ENCODE data around the gene ATP6V0B. TPM values are rescaled to one million over a fixed set of nuclear protein-coding genes. Genes with fewer than 3 reads are reported as not detected.
A peak's percentile ranks its signal among the peaks of the same experiment; 100 is the strongest.

ATP6V0B gene
- total and polyA plus RNA-seq, 2 donors from 2014 or later, result 156 to 636 TPM

DNA sequence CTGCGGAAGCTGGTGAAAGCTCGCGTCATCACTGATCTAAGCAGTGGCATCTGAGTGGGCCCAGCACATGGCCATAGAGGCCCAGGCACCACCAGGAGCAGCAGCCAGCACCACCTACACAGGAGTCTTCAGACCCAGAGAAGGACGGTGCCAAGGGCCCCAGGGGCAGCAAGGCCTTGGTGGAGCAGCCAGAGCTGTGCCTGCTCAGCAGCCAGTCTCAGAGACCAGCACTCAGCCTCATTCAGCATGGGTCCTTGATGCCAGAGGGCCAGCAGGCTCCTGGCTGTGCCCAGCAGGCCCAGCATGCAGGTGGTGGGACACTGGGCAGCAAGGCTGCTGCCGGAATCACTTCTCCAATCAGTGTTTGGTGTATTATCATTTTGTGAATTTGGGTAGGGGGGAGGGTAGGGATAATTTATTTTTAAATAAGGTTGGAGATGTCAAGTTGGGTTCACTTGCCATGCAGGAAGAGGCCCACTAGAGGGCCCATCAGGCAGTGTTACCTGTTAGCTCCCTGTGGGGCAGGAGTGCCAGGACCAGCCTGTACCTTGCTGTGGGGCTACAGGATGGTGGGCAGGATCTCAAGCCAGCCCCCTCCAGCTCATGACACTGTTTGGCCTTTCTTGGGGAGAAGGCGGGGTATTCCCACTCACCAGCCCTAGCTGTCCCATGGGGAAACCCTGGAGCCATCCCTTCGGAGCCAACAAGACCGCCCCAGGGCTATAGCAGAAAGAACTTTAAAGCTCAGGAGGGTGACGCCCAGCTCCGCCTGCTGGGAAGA is 44.4 kb upstream of the ATP6V0B start:
- Histone ChIP-seq H3K4me3 (ENCODE audit: low read length in 3 of 3) (no peak overlapping the region), H3K4me1 (ENCODE audit: control insufficient read depth in 2 of 3, insufficient read depth in 2 of 3, low read depth in 1 of 3, low read length in 3 of 3) (peaks cover 0 to 12% (median 3%) of the 10 kb centered on the region in 3 donors), H3K27me3 (ENCODE audit: control insufficient read depth, insufficient read depth, low read length) (no peaks in the 10 kb centered on the region), H3K9me3 (ENCODE audit: control insufficient read depth in 2 of 3, insufficient read depth in 1 of 3, low read length in 3 of 3) (no peaks in the 10 kb centered on the region), H3K9ac (ENCODE audit: low read length in 3 of 3) (no peak overlapping the region), H3K36me3 (ENCODE audit: control insufficient read depth in 2 of 3, insufficient read depth in 3 of 3, low read length in 3 of 3) (peaks cover 0 to 4% (median 0%) of the 10 kb centered on the region in 3 donors), H3K27ac (ENCODE audit: low read depth in 2 of 2, low read length in 2 of 2) (no peak overlapping the region)
- TF ChIP-seq, protein P1, sequence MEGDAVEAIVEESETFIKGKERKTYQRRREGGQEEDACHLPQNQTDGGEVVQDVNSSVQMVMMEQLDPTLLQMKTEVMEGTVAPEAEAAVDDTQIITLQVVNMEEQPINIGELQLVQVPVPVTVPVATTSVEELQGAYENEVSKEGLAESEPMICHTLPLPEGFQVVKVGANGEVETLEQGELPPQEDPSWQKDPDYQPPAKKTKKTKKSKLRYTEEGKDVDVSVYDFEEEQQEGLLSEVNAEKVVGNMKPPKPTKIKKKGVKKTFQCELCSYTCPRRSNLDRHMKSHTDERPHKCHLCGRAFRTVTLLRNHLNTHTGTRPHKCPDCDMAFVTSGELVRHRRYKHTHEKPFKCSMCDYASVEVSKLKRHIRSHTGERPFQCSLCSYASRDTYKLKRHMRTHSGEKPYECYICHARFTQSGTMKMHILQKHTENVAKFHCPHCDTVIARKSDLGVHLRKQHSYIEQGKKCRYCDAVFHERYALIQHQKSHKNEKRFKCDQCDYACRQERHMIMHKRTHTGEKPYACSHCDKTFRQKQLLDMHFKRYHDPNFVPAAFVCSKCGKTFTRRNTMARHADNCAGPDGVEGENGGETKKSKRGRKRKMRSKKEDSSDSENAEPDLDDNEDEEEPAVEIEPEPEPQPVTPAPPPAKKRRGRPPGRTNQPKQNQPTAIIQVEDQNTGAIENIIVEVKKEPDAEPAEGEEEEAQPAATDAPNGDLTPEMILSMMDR (IDR thresholded peaks at IDR 0.05; ENCODE audit: borderline replicate concordance, extremely low read depth, insufficient read depth), result peak; percentile 44
- intact Hi-C loops (cut with DNase I), result loop anchor here (5.0 kb wide), 1 partner anchor 163 kb away; no protein-coding TSS in a partner anchor
- FAIRE-seq (no peak), DNase-seq (no peak)

DNA sequence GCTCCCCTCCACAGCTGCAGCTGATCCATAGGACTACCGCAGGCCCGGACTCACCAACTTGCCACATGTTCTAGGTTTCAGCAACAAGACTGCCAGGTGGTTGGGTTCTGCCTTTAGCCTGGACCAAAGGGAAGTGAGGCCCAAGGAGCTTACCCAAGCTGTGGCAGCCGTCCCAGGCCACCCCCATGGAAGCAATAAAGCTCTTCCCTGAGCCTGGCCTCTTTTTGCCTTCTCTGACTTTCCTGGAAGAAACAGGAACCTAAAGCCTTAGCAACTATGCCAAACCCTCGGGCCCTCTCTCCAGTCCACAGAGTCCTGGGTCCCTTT is 43.8 kb upstream of the ATP6V0B start:
- no peaks in the 10 kb centered on the region for H3K27me3 ChIP-seq (ENCODE audit: control insufficient read depth, insufficient read depth, low read length)
- DNase-seq, result no peak
- TF ChIP-seq, protein P1 (IDR thresholded peaks at IDR 0.05; ENCODE audit: borderline replicate concordance, extremely low read depth, insufficient read depth), result no peak
- H3K9me3 ChIP-seq (ENCODE audit: control insufficient read depth in 2 of 3, insufficient read depth in 1 of 3, low read length in 3 of 3), result no peaks in the 10 kb centered on the region
- H3K4me1 ChIP-seq (ENCODE audit: control insufficient read depth in 2 of 3, insufficient read depth in 2 of 3, low read depth in 1 of 3, low read length in 3 of 3), result peaks cover 0 to 14% (median 7%) of the 10 kb centered on the region in 3 donors
- H3K36me3 ChIP-seq (ENCODE audit: control insufficient read depth in 2 of 3, insufficient read depth in 3 of 3, low read length in 3 of 3), result no peaks in the 10 kb centered on the region
- intact Hi-C loops (cut with DNase I), result loop anchor here (5.0 kb wide), 1 partner anchor 164 kb away; no protein-coding TSS in a partner anchor
- no peak for FAIRE-seq
- no peak overlapping the region for H3K9ac ChIP-seq (ENCODE audit: low read length in 3 of 3)
- no peak overlapping the region for H3K4me3 ChIP-seq (ENCODE audit: low read length in 3 of 3)
- H3K27ac ChIP-seq (ENCODE audit: low read depth in 2 of 2, low read length in 2 of 2), result no peak overlapping the region

DNA sequence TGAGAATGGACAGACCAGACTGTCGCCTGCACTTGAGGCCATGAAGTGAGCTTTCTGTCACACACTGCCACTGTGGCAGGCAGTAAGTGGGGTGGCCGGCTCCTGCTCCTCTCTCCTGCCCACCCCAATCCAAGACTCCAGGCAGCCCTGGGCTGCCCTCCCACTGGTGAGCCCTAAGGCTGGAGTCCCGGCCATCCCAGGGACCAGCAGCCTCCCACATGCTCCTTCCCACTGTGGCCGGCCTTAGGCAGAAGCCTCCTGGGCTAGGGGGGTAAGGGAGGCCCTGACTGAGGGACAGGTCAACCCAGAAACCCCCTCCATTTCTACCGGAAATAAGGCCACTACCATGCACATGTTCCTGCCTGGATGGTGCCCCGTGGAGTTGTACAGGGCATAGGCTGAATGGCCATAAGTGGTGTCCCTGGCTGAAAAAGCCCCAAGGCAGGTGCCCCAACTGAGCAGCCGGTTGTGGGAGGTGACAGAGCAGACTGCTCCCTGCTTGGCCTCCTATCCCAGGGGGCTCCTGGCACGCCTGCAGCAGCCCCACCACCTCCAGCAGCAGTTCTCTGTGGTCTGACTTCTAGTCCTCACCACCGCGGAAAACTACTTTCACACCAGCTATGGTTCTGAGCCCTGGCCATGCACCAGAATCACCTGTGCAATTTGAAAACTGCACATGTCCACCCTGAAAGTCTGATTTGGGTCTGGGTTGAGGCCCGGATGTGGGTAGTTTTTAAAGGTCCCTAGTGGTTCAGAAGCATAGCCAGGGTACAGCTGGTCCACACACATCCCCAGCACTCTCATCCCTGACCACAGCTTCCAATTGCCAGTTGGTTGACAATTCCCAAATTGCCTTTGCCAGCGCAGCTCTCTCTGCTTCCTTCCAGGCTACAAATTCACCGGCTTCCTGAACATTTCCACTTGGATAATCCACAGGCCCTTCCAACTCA is 42.8 kb upstream of the ATP6V0B start:
- FAIRE-seq (no peak), DNase-seq (no peak)
- H3K9ac ChIP-seq (ENCODE audit: low read length in 3 of 3), result no peak overlapping the region
- no peaks in the 10 kb centered on the region for H3K27me3 ChIP-seq (ENCODE audit: control insufficient read depth, insufficient read depth, low read length)
- peaks cover 0 to 19% (median 7%) of the 10 kb centered on the region in 3 donors for H3K4me1 ChIP-seq (ENCODE audit: control insufficient read depth in 2 of 3, insufficient read depth in 2 of 3, low read depth in 1 of 3, low read length in 3 of 3)
- H3K4me3 ChIP-seq (ENCODE audit: low read length in 3 of 3), result no peak overlapping the region
- H3K9me3 ChIP-seq (ENCODE audit: control insufficient read depth in 2 of 3, insufficient read depth in 1 of 3, low read length in 3 of 3), result no peaks in the 10 kb centered on the region
- no peak overlapping the region for H3K27ac ChIP-seq (ENCODE audit: low read depth in 2 of 2, low read length in 2 of 2)
- H3K36me3 ChIP-seq (ENCODE audit: control insufficient read depth in 2 of 3, insufficient read depth in 3 of 3, low read length in 3 of 3), result no peaks in the 10 kb centered on the region
- TF ChIP-seq, protein P1 (IDR thresholded peaks at IDR 0.05; ENCODE audit: borderline replicate concordance, extremely low read depth, insufficient read depth), result no peak
- intact Hi-C loops (cut with DNase I), result loop anchor here (5.0 kb wide), 1 partner anchor 165 kb away; no protein-coding TSS in a partner anchor
